HG03442 (cell line): ENCODE data around the gene SSR3.

Experiments
- ATAC-seq: cut with Tn5 transposase; IDR thresholded peaks from one replicate; pipeline ENCODE4 v1.9.1; 2021; ENCODE audit warnings: mild to moderate bottlenecking, moderate library complexity; ENCODE audit not compliant: unreplicated experiment

SSR3 gene

DNA sequence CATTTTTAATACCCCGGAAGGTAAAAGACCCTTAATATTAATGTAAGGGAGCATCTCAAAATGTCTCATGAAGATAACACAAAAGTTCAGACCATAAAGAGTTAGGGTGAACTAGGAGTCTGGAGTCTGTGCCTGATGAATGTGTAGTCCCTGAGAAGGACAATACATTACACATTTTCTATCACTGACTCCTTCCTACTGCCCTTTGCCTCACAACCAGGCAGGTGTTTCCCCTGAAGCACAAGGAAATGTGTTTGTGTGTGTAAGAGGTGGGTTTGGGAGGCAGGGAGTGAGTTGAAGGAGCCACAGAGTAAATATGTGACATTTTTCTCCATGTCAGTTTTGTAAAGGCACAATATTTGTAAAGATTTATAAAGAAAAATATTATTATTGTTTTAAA is 59.1 kb downstream of the SSR3 start:
- no peak for ATAC-seq

DNA sequence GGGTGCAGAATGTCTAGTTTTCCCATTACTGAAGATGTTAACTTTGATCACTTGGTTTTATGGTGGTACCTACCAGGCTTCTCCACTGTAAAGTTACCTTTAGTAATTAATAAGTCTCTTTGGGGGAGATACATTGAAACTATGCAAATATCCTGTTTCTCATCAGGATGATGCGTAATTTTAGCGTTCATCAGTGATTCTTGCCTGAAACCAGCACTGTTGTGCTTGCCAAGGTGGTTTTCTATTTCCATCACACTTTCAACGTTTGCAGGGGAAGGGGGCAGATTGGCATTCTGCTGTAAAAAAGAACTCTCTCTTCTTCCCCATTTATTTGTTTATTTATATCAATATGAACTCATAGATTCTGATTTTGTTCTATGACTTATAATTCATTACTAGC is 61.0 kb downstream of the SSR3 start:
- ATAC-seq, result no peak

DNA sequence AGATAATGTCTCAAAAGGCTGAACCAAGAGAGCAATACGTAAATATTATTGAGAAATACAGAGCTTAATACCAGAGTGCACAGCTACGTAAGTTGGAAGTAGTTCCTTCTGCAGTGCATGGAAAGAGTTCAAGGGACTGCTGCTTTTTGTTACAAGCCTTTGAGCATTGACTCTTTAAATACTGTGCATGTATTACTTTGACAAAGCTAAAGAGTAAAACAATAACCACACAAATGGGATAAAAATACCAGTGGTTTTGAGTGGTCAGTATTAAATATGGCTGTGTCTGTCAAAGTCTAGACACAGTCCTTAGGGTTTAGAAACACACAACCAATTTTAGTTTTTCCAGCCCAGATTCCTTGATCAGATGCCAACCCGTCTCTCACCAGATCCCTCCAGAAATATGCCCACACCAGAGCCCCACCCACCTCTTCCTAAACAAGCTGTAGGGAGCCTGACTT is 62.1 kb downstream of the SSR3 start:
- ATAC-seq, result no peak

DNA sequence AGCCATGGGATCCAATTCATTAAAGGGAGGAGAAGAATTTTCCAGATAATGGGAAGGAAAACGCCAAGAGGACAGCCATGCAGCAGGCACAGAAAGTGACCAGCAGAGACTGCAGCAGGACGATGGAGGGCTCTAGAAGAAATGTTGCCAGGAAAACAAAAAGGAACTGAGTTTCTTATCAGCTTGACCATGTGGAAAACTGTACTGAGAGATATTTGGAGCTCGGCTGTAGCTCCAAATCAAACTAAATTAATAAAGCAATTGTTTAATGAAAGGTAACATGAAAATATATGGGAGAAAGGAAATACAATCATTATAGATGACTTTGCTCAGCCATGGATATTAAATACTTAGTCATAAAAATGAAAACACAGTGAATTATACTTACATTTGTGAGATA is 63.7 kb downstream of the SSR3 start:
- ATAC-seq, result no peak
